Measurements from ENCODE around the gene GARIN5A. TPM values are rescaled to one million over a fixed set of nuclear protein-coding genes. Genes with fewer than 3 reads are reported as not detected.
A peak's percentile ranks its signal among the peaks of the same experiment; 100 is the strongest.

The GARIN5A gene
- total and polyA plus RNA-seq, 9 of the 15 experiments (the other 6 are each of a cell fraction or from before 2014, with no cell fraction given): 0.10 to 0.82 (median 0.23) TPM; not detected in 2

DNA sequence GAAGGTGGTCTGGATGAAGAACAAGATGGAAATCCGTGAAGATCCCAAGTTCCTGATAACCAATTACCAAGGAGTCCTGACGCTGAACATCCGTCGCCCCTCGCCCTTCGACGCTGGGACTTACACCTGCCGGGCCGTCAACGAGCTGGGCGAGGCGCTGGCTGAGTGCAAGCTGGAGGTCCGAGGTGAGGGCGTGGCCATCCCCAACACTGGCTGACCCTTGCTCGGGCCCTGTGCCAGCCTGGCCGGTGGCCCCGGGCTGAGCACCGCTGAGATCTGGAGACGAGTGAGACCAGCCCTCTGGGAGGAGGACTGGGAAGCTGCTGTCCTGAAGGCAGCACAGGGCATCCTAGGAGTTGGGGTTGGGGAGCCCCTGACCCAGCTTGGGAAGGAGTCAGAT lies 12.3 kb downstream of the GARIN5A start:
- ChIA-PET POLR2A (interaction anchor here (1.3 kb wide), 1 partner anchor 93 kb away, joined by 3 read pairs; no protein-coding TSS in a partner anchor), CTCF (ENCODE audit: low intra/inter-chr PET ratio) (interaction anchor here (0.9 kb wide), 1 partner anchor 15 kb away, joined by 5 read pairs; no protein-coding TSS in a partner anchor)
- H3K4me2 ChIP-seq (ENCODE audit: insufficient read depth, low read length): no peak overlapping the region
- no peak overlapping the region for H3K27ac ChIP-seq (ENCODE audit: extremely low read depth, low read depth, low read length)
- H3K79me2 ChIP-seq (ENCODE audit: control insufficient read depth, insufficient read depth, low read length): no peaks in the 10 kb centered on the region
- no peak for ATAC-seq
- H3K36me3 ChIP-seq (ENCODE audit: control insufficient read depth, insufficient read depth, low read length): no peaks in the 10 kb centered on the region
- H3K9ac ChIP-seq (ENCODE audit: insufficient read depth in 1 of 2, low read depth in 2 of 2, low read length in 2 of 2): peak overlapping the region in 1 of 2 experiments; percentile 39; a peak in 1 of 4 replicates
- no peaks in the 10 kb centered on the region for H4K20me1 ChIP-seq (replicated peaks; ENCODE audit: control insufficient read depth, insufficient read depth, low read length)
- no peaks in the 10 kb centered on the region for H3K9me3 ChIP-seq (replicated peaks; ENCODE audit: control insufficient read depth, insufficient read depth, low read depth, low read length)
- TF ChIP-seq NR4A1 (CRISPR knock-in tag; IDR thresholded peaks at IDR 0.05): no peak
- TF ChIP-seq NR4A1 (tag; IDR thresholded peaks at IDR 0.05): no peak
- TF ChIP-seq ZC3H4 (CRISPR knock-in tag; IDR thresholded peaks at IDR 0.05; ENCODE audit: borderline replicate concordance): no peak
- TF ChIP-seq MCM2 (IDR thresholded peaks at IDR 0.05; ENCODE audit: low read depth): no peak
- TF ChIP-seq, protein P1, sequence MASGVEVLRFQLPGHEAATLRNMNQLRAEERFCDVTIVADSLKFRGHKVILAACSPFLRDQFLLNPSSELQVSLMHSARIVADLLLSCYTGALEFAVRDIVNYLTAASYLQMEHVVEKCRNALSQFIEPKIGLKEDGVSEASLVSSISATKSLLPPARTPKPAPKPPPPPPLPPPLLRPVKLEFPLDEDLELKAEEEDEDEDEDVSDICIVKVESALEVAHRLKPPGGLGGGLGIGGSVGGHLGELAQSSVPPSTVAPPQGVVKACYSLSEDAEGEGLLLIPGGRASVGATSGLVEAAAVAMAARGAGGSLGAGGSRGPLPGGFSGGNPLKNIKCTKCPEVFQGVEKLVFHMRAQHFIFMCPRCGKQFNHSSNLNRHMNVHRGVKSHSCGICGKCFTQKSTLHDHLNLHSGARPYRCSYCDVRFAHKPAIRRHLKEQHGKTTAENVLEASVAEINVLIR (CRISPR knock-in tag; IDR thresholded peaks at IDR 0.05): no peak
- TF ChIP-seq PTTG1 (tag; IDR thresholded peaks at IDR 0.05; ENCODE audit: low read depth): no peak
- TF ChIP-seq HMG20A (CRISPR knock-in tag; conservative IDR thresholded peaks at IDR 0.05): no peak
- no peak for TF ChIP-seq BRCA1 (IDR thresholded peaks at IDR 0.05)
- TF ChIP-seq BRCA1 (CRISPR knock-in tag; IDR thresholded peaks at IDR 0.05): no peak
- TF ChIP-seq, protein P2, sequence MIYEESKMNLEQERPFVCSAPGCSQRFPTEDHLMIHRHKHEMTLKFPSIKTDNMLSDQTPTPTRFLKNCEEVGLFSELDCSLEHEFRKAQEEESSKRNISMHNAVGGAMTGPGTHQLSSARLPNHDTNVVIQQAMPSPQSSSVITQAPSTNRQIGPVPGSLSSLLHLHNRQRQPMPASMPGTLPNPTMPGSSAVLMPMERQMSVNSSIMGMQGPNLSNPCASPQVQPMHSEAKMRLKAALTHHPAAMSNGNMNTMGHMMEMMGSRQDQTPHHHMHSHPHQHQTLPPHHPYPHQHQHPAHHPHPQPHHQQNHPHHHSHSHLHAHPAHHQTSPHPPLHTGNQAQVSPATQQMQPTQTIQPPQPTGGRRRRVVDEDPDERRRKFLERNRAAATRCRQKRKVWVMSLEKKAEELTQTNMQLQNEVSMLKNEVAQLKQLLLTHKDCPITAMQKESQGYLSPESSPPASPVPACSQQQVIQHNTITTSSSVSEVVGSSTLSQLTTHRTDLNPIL (CRISPR knock-in tag; IDR thresholded peaks at IDR 0.05): no peak
- TF ChIP-seq, protein P3, sequence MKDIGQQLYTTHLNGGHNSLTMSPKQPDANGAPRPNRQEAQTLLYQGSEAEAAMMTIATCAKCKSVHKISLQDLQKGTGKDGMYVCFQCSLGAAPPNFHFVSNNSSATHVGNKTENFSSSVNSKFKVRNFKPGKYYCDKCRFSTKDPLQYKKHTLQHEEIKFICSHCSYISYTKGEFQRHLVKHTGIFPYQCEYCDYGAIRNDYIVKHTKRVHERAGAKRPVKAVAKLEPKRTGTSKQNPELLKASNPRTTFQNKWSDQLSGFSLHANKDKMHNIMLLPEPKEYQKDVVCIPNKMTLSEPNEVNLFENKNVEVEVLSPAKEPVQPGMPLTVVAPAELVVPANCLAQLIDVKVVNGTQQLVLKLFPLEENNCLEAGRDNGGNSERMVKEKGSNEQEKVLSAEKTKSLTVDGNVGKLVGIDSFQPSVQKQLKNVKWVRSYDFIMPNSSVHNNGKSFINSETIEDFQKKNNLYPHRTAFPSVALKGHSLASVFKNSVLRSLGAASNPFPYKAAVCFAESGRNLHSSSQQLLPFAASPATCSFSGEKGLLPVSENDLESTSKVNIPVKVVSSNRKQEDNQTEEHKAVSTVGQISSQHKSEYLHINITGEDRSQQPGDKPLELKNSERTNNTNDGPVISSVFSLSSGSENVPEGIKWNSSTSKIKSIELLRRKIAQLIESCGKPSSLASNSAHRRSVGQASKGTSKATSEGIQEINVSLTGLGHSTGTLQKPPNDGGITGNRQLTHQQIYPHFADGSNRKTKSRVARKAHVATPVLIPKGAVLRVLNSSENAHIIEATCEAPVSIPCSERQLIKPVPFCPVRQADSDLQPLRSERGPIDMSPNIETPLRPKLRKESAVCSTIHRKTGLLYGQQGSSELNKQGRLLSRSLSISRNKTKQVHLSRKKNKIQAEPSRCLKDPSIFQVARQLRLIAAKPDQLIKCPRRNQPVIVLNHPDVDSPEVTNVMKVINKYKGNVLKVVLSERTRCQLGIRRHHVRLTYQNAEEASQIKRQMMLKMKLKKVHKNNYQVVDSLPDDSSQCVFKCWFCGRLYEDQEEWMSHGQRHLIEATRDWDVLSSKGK (CRISPR knock-in tag; IDR thresholded peaks at IDR 0.05): no peak
- TF ChIP-seq, protein P4, sequence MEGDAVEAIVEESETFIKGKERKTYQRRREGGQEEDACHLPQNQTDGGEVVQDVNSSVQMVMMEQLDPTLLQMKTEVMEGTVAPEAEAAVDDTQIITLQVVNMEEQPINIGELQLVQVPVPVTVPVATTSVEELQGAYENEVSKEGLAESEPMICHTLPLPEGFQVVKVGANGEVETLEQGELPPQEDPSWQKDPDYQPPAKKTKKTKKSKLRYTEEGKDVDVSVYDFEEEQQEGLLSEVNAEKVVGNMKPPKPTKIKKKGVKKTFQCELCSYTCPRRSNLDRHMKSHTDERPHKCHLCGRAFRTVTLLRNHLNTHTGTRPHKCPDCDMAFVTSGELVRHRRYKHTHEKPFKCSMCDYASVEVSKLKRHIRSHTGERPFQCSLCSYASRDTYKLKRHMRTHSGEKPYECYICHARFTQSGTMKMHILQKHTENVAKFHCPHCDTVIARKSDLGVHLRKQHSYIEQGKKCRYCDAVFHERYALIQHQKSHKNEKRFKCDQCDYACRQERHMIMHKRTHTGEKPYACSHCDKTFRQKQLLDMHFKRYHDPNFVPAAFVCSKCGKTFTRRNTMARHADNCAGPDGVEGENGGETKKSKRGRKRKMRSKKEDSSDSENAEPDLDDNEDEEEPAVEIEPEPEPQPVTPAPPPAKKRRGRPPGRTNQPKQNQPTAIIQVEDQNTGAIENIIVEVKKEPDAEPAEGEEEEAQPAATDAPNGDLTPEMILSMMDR (IDR thresholded peaks at IDR 0.05 in 2 of 3, conservative IDR thresholded peaks at IDR 0.05 in 1 of 3; ENCODE audit: insufficient read depth in 2 of 3, low read depth in 1 of 3, low read length in 3 of 3): no peak
- TF ChIP-seq TCF7 (IDR thresholded peaks at IDR 0.05; ENCODE audit: borderline replicate concordance): no peak
- WGBS (ENCODE audit: insufficient coverage, low coverage, missing lambda C conversion rate): 32% methylated on average over 18 of the region's 19 CpGs
- H2AFZ ChIP-seq (ENCODE audit: low read depth, low read length): no peak overlapping the region
- DNase-seq (ENCODE audit: extremely low read depth in 1 of 4, low spot score in 3 of 4): no peak
- no peaks in the 10 kb centered on the region for H3K9me1 ChIP-seq (ENCODE audit: control insufficient read depth, insufficient read depth, low read length)
- FAIRE-seq: no peak
- in situ Hi-C loops (cut with MboI) (loop anchor here (5.0 kb wide), 1 partner anchor 97 kb away; the partner anchor contains the start of gene NAPSA), intact Hi-C loops (cut with micrococcal nuclease) (no loop called here)
- H3K4me3 ChIP-seq: no peak overlapping the region
- peaks cover 0 to 12% of the 10 kb centered on the region in 2 experiments; a peak in 2 of 5 replicates for H3K27me3 ChIP-seq (ENCODE audit: control insufficient read depth in 2 of 2, insufficient read depth in 2 of 2, low read length in 2 of 2)
- H3K4me1 ChIP-seq (replicated peaks in 1 of 2; ENCODE audit: control insufficient read depth in 2 of 2, insufficient read depth in 2 of 2, low read length in 2 of 2): peaks cover 12 to 42% of the 10 kb centered on the region in 2 experiments; a peak in 4 of 5 replicates
- BruUV-seq (replicated peaks): no TSS peak
